Testis (tissue), 3 donors: Measurements from ENCODE around the gene SPATA24. TPM values are rescaled to one million over a fixed set of nuclear protein-coding genes. Genes with fewer than 3 reads are reported as not detected.
A peak's percentile ranks its signal among the peaks of the same experiment; 100 is the strongest.

Experiments used
- DNase-seq: peaks from one replicate; pipeline ENCODE4 v3.0.0-alpha.2; 2019
- H3K27ac ChIP-seq, 2 donors: fragments of 200-600 bp; sonication (generic); one replicate each; pipeline ENCODE4 v1.5.1; 2019
- H3K27me3 ChIP-seq: fragments of 200-600 bp; sonication (generic); one replicate; pipeline ENCODE4 v1.5.1; 2019
- H3K36me3 ChIP-seq: fragments of 200-600 bp; sonication (generic); one replicate; pipeline ENCODE4 v1.5.1; 2017; ENCODE audit warnings: low read depth; ENCODE audit errors: missing control alignments
- H3K4me1 ChIP-seq: fragments of 200-600 bp; sonication (generic); one replicate; pipeline ENCODE4 v1.5.1; 2019
- H3K4me3 ChIP-seq, 2 donors: fragments of 200-600 bp; sonication (generic); one replicate each; pipeline ENCODE4 v1.5.1; 2017 to 2019
- H3K9me3 ChIP-seq: fragments of 200-600 bp; sonication (generic); one replicate; pipeline ENCODE4 v1.5.1; 2017
- CTCF ChIP-seq, 3 experiments: fragments of 450-650 bp in 2 of 3; fragments of 200-600 bp in 1 of 3; sonication (generic) in 1 of 3; IDR thresholded peaks; one replicate each; pipeline ENCODE4 v1.5.1; 2016 to 2019; ENCODE audit warnings: antibody characterized with exemption in 3 of 3, mild to moderate bottlenecking in 2 of 3, moderate library complexity in 1 of 3
- POLR2A ChIP-seq: fragments of 450-650 bp; IDR thresholded peaks from one replicate; pipeline ENCODE4 v1.6.1; 2017; ENCODE audit warnings: antibody characterized with exemption, mild to moderate bottlenecking, moderate library complexity
- WGBS, 2 donors: methylation state at CpG; one replicate each; pipeline ENCODE4 v1.1.5; 2018; 5-methylcytosine and 5-hydroxymethylcytosine counted together
- intact Hi-C: fragments of 100-400 bp; cut with DNase I; formaldehyde crosslinking; loops from one replicate; pipeline ENCODE4 v1.15.1; 2023; ENCODE audit warnings: low total_unique reads
- polyA plus RNA-seq: library from polyadenylated mRNA; stranded (reverse); fragments of 350-450 nt; fragmentation: Illumina TruSeq; extraction: RNeasy Lipid Tissue Mini Kit (QIAGEN cat#74804); gene quantifications from one replicate; pipeline ENCODE4 v1.2.3, GENCODE V29; 2014; ENCODE audit warnings: low read depth, low replicate concordance; ENCODE audit not compliant: insufficient read depth
- total RNA-seq, 2 donors: library from RNA; depleted of rRNA; stranded (reverse); fragments of >200 nt; gene quantifications; one replicate each; pipeline ENCODE4 v1.2.3, GENCODE V29; 2016

Gene SPATA24
- total and polyA plus RNA-seq, 3 donors from 2014 or later, result 45.2 to 185 (median 94.6) TPM

DNA sequence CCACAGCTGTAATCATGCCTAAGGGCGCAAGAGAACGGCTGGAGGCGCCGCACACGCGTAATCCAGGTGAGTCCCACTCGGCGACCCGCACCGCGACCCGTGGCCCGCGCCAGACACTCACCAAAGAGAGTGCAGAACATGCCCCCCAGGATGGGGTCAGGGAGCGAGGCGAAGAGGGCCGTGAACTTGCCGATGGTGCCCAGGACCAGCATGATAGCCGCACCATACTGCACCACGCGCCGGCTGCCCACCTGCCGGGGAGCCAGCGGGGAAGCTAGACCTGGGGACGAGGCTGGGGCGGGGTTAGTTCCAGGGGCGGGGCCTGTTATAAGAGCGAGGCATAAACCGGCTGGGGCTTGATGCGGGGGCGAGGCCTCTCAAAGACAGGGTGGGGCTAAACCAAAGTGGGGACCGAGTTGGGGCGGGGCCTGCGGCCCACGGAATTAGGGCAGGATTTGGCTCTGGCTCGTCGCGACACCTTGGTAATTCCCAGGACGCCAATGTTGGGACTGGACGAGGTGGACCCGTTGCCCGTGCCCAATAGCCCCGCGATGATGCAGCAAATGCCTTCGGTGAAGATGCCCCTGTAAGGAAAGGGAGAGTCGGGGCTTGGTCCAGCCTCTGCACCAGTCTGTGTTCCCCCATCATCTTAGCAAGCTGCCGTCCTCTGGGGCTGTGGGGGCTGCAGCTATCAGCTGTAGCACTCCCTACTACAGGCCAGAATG lies 25.6 kb downstream of the SPATA24 start:
- H3K27me3 ChIP-seq, result no peaks in the 10 kb centered on the region
- no peak overlapping the region for H3K27ac ChIP-seq
- peak overlapping the region in 1 of 2 donors; percentile 2 for H3K4me3 ChIP-seq
- H3K9me3 ChIP-seq, result no peaks in the 10 kb centered on the region
- DNase-seq, result no peak
- intact Hi-C loops, result no loop called here
- TF ChIP-seq CTCF (IDR thresholded peaks at IDR 0.05) (no peak), POLR2A (no peak)
- H3K36me3 ChIP-seq, result no peaks in the 10 kb centered on the region
- no peaks in the 10 kb centered on the region for H3K4me1 ChIP-seq
- WGBS, 2 donors, result 55 to 60% methylated on average over 26 to 47 of the region's 47 CpGs

DNA sequence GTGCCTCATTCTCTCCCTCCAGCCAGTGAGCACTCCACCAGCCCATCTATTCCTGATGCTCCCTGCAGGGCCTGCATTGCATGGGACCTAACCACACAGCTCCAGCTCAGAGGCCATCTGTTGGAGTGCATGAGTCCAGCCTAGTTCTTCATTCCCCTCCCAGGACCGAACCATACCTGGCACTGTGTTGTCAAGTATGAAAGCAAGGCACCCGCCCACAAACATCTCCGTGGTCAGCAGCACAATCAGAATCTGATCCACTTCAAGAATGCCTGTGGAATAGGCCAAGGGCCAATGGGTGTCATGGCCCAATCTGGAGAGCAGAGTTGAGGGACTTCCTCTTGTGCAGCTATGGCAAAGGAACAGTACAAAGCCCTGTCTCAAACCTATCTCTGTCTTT lies 26.7 kb downstream of the SPATA24 start:
- H3K36me3 ChIP-seq, result no peaks in the 10 kb centered on the region
- TF ChIP-seq CTCF (IDR thresholded peaks at IDR 0.05) (no peak), POLR2A (no peak)
- no peaks in the 10 kb centered on the region for H3K27me3 ChIP-seq
- DNase-seq, result no peak
- no peak overlapping the region for H3K4me3 ChIP-seq
- 89 to 93% methylated on average over 2 to 3 of the region's 3 CpGs for whole genome bisulfite sequencing, 2 donors
- no peak overlapping the region for H3K27ac ChIP-seq
- no peaks in the 10 kb centered on the region for H3K4me1 ChIP-seq
- no peaks in the 10 kb centered on the region for H3K9me3 ChIP-seq
- intact Hi-C loops, result no loop called here

DNA sequence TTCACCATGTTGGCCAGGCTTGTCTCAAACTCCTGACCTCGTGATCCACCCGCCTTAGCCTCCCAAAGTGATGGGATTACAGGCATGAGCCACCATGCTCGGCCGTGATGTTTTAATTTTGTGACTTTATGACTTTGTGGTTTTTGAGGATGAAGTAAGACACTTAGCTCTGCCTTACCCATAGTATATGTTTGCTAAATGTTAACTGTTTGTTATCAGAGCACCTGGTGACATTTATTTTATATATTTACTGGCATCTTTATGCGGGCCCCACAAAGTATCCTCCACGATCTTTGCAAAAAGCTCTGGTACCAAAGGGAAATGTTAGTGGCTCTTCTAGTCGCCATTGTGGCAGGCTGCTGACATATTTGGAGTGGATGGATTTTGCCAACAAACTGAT lies 27.5 kb downstream of the SPATA24 start:
- H3K36me3 ChIP-seq, result no peaks in the 10 kb centered on the region
- H3K4me3 ChIP-seq, result no peak overlapping the region
- no peaks in the 10 kb centered on the region for H3K27me3 ChIP-seq
- DNase-seq, result no peak
- no peaks in the 10 kb centered on the region for H3K9me3 ChIP-seq
- 96 to 97% methylated on average over 7 of the region's 7 CpGs for WGBS, 2 donors
- H3K4me1 ChIP-seq, result no peaks in the 10 kb centered on the region
- no peak overlapping the region for H3K27ac ChIP-seq
- TF ChIP-seq POLR2A, result no peak
- TF ChIP-seq CTCF (IDR thresholded peaks at IDR 0.05), result no peak
- intact Hi-C loops, result no loop called here

DNA sequence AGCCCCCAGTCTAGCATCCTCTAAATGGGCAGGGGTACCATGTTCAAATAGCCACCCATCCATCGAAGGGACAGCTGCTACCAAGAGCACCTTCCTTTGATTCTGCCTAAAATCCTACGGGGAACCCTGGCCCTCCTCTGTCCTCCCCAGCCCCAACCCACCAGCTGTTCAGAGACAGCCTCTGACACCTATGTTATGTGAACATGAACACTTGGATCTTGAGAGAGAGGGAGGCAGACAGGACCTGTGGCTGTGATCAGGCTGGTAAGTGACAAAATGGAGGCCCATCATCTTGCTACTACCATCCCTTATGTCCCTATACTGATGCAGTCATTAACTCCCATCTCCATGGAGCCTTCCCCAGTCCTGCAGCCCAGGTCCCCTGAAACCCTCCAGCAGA lies 29.0 kb downstream of the SPATA24 start:
- TF ChIP-seq CTCF (IDR thresholded peaks at IDR 0.05) (no peak), POLR2A (no peak)
- H3K4me3 ChIP-seq, result no peak overlapping the region
- no peaks in the 10 kb centered on the region for H3K36me3 ChIP-seq
- H3K27ac ChIP-seq, result no peak overlapping the region
- intact Hi-C loops, result no loop called here
- H3K9me3 ChIP-seq, result no peaks in the 10 kb centered on the region
- H3K4me1 ChIP-seq, result no peaks in the 10 kb centered on the region
- DNase-seq, result no peak
- WGBS, 2 donors, result 90 to 94% methylated on average over 2 of the region's 2 CpGs
- H3K27me3 ChIP-seq, result no peaks in the 10 kb centered on the region
